ENCODE data around the gene PRKAB1. TPM values are rescaled to one million over a fixed set of nuclear protein-coding genes. Genes with fewer than 3 reads are reported as not detected.
"Not testable (repeated sequence)": the region's sequence is repeated elsewhere in the genome, so short reads cannot be mapped to it uniquely, and the experiment has no call there.

PRKAB1 gene, protein sequence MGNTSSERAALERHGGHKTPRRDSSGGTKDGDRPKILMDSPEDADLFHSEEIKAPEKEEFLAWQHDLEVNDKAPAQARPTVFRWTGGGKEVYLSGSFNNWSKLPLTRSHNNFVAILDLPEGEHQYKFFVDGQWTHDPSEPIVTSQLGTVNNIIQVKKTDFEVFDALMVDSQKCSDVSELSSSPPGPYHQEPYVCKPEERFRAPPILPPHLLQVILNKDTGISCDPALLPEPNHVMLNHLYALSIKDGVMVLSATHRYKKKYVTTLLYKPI
- total RNA-seq: 10 to 100 TPM; 28.8 to 32.0 TPM
- 34.2 TPM for polyA plus RNA-seq (2013, experiment 1 of 2)
- polyA plus RNA-seq (2013, experiment 2 of 2): 31.7 TPM
- long read RNA-seq, experiment 1, transcript PRKAB1-201 (7 exons, 2,610 nt): major isoform, 8 of 15 reads
- long read RNA-seq, experiment 1, partial matches to known transcripts: 1 of 15 reads
- long read RNA-seq, experiment 1, other reads (novel, unspliced or antisense): 2 of 15 reads
- long read RNA-seq, experiment 2, transcript PRKAB1-206 (8 exons, 2,303 nt): minor isoform, 8 of 103 reads
- long read RNA-seq, experiment 2, transcript PRKAB1-201 (7 exons, 2,610 nt): major isoform, 82 of 103 reads
- long read RNA-seq, experiment 2, partial matches to known transcripts: 2 of 103 reads
- long read RNA-seq, experiment 2, other reads (novel, unspliced or antisense): 7 of 103 reads
- long read RNA-seq, experiment 3, transcript PRKAB1-201 (7 exons, 2,610 nt): major isoform, 168 of 210 reads
- long read RNA-seq, experiment 3, transcript PRKAB1-206 (8 exons, 2,303 nt): minor isoform, 13 of 210 reads
- long read RNA-seq, experiment 3, partial matches to known transcripts: 3 of 210 reads
- long read RNA-seq, experiment 3, other reads (novel, unspliced or antisense): 25 of 210 reads
- long read RNA-seq, experiment 4, transcript PRKAB1-206 (8 exons, 2,303 nt): minor isoform, 6 of 63 reads
- long read RNA-seq, experiment 4, transcript PRKAB1-202 (1 exons, 1,510 nt): minor isoform, 7 of 63 reads
- long read RNA-seq, experiment 4, transcript PRKAB1-201 (7 exons, 2,610 nt): major isoform, 45 of 63 reads
- long read RNA-seq, experiment 4, partial matches to known transcripts: 1 of 63 reads
- long read RNA-seq, experiment 4, other reads (novel, unspliced or antisense): 4 of 63 reads

DNA sequence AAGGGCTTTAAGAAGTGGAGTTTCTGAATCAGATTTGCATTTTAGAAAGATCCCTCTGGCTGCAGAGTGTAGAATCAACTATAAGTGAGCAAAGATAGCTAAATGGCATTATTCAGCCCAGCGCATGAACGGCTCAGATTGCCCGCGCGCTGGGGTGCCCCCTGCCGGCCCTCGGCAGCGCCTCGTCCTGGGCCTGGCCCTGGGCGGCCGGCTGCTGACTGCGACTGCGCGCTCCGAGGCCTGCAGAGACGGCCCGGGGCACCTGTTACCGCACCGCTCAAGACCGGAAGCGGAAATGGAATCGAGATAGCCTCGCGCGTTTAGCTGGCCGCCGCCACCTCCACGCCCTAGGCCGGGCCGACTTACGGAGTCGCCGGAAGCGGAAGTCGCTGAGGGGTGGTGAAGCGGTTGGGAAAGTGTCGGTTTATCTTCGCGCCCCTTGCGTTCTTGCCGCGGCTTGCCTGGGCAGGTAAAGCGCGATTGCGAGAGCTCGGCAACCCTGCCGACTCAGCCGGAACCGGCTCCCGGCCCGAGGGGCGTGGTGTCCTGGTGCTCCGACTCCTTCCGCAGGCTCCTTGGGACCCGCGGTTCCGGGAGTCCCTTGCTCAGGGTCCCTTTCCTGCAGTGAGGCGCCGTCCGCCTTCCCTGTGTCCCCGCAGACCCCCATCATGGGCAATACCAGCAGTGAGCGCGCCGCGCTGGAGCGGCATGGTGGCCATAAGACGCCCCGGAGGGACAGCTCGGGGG, at the start of gene PRKAB1:
Gene PRKAB1, plus strand, starts transcription at position 557 of the 747 bp plus-strand sequence. Its CDS starts 112 bp downstream, at position 669.
- TF ChIP-seq, protein P1, sequence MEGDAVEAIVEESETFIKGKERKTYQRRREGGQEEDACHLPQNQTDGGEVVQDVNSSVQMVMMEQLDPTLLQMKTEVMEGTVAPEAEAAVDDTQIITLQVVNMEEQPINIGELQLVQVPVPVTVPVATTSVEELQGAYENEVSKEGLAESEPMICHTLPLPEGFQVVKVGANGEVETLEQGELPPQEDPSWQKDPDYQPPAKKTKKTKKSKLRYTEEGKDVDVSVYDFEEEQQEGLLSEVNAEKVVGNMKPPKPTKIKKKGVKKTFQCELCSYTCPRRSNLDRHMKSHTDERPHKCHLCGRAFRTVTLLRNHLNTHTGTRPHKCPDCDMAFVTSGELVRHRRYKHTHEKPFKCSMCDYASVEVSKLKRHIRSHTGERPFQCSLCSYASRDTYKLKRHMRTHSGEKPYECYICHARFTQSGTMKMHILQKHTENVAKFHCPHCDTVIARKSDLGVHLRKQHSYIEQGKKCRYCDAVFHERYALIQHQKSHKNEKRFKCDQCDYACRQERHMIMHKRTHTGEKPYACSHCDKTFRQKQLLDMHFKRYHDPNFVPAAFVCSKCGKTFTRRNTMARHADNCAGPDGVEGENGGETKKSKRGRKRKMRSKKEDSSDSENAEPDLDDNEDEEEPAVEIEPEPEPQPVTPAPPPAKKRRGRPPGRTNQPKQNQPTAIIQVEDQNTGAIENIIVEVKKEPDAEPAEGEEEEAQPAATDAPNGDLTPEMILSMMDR (conservative IDR thresholded peaks at IDR 0.05): peak; percentile 99
- Mint-ChIP-seq H3K27me3 (ENCODE audit: insufficient read depth) (peaks cover 2% of the 10 kb centered on the region), H3K36me3 (ENCODE audit: low read depth) (peaks cover 31% of the 10 kb centered on the region), H3K27ac (peak within 1 kb of the TSS; percentile 87), H3K4me1 (peaks cover 28% of the 10 kb centered on the region), H3K4me3 (peak within 1 kb of the TSS; percentile 91), H3K9me3 (no peaks in the 10 kb centered on the region)
- no peaks in the 10 kb centered on the region for H3K27me3 ChIP-seq (ENCODE audit: control insufficient read depth, insufficient read depth, low read length, poor library complexity, severe bottlenecking)
- H3K9me3 ChIP-seq (ENCODE audit: control insufficient read depth, low read length): no peaks in the 10 kb centered on the region
- peak within 1 kb of the TSS; percentile 78 for H3K27ac ChIP-seq (ENCODE audit: low read depth, low read length)
- whole genome bisulfite sequencing, 2 experiments (ENCODE audit: insufficient coverage in 1 of 2, insufficient read length in 1 of 2): 0% methylated on average over 41 to 69 of the region's 69 CpGs
- peaks cover 14% of the 10 kb centered on the region for H3K4me1 ChIP-seq (ENCODE audit: control insufficient read depth, insufficient read depth, low read length)
- H3K4me3 ChIP-seq (ENCODE audit: low read length): peak within 1 kb of the TSS; percentile 98
- peaks cover 29% of the 10 kb centered on the region for H3K36me3 ChIP-seq (ENCODE audit: control insufficient read depth, insufficient read depth, low read length)
- H3K9ac ChIP-seq (ENCODE audit: extremely low read depth, low read length, poor library complexity, severe bottlenecking): peak within 1 kb of the TSS; percentile 84
- DNase-seq: peak; percentile 100

DNA sequence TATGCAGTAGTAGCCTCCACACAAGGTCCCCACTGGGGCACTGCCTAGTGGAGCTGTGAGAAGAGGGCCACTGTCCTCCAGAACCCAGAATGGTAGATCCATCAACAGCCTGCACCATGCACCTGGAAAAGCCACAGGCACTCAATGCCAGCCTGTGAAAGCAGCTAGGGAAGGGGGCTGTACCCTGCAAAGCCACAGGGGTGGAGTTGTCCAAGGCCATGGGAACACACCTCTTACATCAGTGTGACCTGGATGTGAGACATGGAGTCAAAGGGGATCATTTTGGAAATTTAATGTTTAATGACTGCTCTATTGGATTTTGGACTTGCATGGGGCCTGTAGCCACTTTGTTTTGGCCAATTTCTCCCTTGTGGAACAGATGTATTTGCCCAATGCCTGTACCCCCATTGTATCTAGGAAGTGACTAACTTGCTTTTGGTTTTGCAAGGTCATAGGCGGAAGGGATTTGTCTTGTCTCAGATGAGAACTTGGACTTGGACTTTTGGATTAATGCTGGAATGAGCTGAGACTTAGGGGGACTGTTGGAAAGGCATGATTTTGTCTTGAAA, 49.5 kb upstream of the PRKAB1 start:
- peaks cover 38% of the 10 kb centered on the region for H3K27me3 Mint-ChIP-seq (ENCODE audit: insufficient read depth)
- H3K4me1 Mint-ChIP-seq; H3K27ac Mint-ChIP-seq; H3K4me3 Mint-ChIP-seq; H3K27ac ChIP-seq (ENCODE audit: low read depth, low read length); H3K4me1 ChIP-seq (ENCODE audit: control insufficient read depth, insufficient read depth, low read length); H3K36me3 Mint-ChIP-seq (ENCODE audit: low read depth); DNase-seq; H3K9ac ChIP-seq (ENCODE audit: extremely low read depth, low read length, poor library complexity, severe bottlenecking); H3K4me3 ChIP-seq (ENCODE audit: low read length); H3K36me3 ChIP-seq (ENCODE audit: control insufficient read depth, insufficient read depth, low read length): not testable (repeated sequence)
- 83 to 93% methylated on average over 1 of the region's 1 CpG for WGBS, 2 experiments (ENCODE audit: insufficient coverage in 1 of 2, insufficient read length in 1 of 2)
- H3K9me3 ChIP-seq (ENCODE audit: control insufficient read depth, low read length): peaks cover 16% of the 10 kb centered on the region
- peaks cover 25% of the 10 kb centered on the region for H3K9me3 Mint-ChIP-seq
- peaks cover 17% of the 10 kb centered on the region for H3K27me3 ChIP-seq (ENCODE audit: control insufficient read depth, insufficient read depth, low read length, poor library complexity, severe bottlenecking)

DNA sequence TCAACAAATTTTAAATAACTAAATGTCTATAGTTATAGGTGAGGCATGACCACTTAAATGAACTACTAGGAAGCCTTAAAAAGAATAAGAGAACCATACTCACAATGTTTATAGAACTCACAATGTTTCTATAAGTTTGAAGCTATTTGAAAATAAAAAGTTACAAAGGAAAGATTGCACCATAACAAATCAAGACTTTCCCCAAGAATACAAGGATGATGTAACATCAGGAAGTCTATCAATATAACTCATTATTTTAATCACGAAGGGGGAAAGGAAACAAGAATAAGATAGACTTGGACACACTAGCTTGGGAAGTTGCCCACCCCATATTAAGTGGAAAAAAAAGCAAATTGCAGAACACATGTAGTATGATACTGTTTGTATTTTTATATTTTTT, 47.4 kb upstream of the PRKAB1 start:
- H3K27me3 Mint-ChIP-seq (ENCODE audit: insufficient read depth): peaks cover 38% of the 10 kb centered on the region

More for the DNA sequence above, 47.4 kb upstream of the PRKAB1 start:
- Histone ChIP-seq H3K4me1 (ENCODE audit: control insufficient read depth, insufficient read depth, low read length) (no peaks in the 10 kb centered on the region), H3K9ac (ENCODE audit: extremely low read depth, low read length, poor library complexity, severe bottlenecking) (no peak overlapping the region), H3K27ac (ENCODE audit: low read depth, low read length) (no peak overlapping the region), H3K4me3 (ENCODE audit: low read length) (no peak overlapping the region), H3K36me3 (ENCODE audit: control insufficient read depth, insufficient read depth, low read length) (no peaks in the 10 kb centered on the region), H3K9me3 (ENCODE audit: control insufficient read depth, low read length) (peaks cover 16% of the 10 kb centered on the region), H3K27me3 (ENCODE audit: control insufficient read depth, insufficient read depth, low read length, poor library complexity, severe bottlenecking) (peaks cover 22% of the 10 kb centered on the region)
- TF ChIP-seq, protein P1 (conservative IDR thresholded peaks at IDR 0.05): no peak
- H3K4me3 Mint-ChIP-seq: no peak overlapping the region
- no CpG with 5 or more reads among the region's 1 CpG for WGBS, 2 experiments (ENCODE audit: insufficient coverage in 1 of 2, insufficient read length in 1 of 2)
- H3K4me1 Mint-ChIP-seq: no peaks in the 10 kb centered on the region
- no peak overlapping the region for H3K27ac Mint-ChIP-seq
- H3K9me3 Mint-ChIP-seq: peaks cover 25% of the 10 kb centered on the region
- no peaks in the 10 kb centered on the region for H3K36me3 Mint-ChIP-seq (ENCODE audit: low read depth)
- DNase-seq: no peak
